Posterior vena cava (tissue), 2 donors: ENCODE results near the gene ZNF586. TPM values are rescaled to one million over a fixed set of nuclear protein-coding genes. Genes with fewer than 3 reads are reported as not detected.
"Not testable (repeated sequence)": the region's sequence is repeated elsewhere in the genome, so short reads cannot be mapped to it uniquely, and the experiment has no call there.

Experiments used
- DNase-seq: peaks from one replicate; pipeline ENCODE4 v3.0.0-alpha.2; 2020; ENCODE audit warnings: low spot score
- intact Hi-C, 2 donors: fragments of 100-400 bp; cut with DNase I; formaldehyde crosslinking; loops; one replicate each; pipeline versions ENCODE4 v1.14.1 to v1.14.2; 2022 to 2023
- total RNA-seq, 2 donors: library from RNA; stranded (reverse); fragmentation: NEBNext Ultra II Directional; extraction: Animal tissue kit (Norgen Biotek cat#: 25700); gene quantifications; one replicate each; pipeline ENCODE4 v1.2.1, GENCODE V29; 2021
- donor health status: DM: yes; HTN: yes; CAD: no.
- donor health status: DM: yes; HTN: yes; CAD: no.

Gene ZNF586
- total RNA-seq, 2 donors from 2014 or later = 9.8 to 15.1 TPM

DNA sequence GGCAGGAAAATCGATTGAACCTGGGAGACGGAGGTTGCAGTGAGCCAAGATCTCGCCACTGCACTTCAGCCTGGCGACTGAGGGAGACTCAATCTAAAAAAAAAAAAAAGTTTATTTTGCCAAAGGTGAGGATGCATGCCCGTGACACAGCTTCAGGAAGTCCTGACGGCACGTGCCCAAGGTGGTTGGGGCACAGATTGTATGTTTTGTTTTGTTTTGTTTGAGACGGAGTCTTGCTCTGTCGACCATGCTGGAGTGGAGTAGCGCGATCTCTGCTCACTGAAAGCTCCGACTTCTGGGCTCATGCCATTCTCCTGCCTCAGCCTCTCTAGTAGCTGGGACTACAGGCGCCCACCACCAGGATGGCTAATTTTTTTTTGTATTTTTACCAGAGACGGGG is 48.5 kb downstream of the ZNF586 start:
- intact Hi-C loops = no loop called here
- no peak for DNase-seq

DNA sequence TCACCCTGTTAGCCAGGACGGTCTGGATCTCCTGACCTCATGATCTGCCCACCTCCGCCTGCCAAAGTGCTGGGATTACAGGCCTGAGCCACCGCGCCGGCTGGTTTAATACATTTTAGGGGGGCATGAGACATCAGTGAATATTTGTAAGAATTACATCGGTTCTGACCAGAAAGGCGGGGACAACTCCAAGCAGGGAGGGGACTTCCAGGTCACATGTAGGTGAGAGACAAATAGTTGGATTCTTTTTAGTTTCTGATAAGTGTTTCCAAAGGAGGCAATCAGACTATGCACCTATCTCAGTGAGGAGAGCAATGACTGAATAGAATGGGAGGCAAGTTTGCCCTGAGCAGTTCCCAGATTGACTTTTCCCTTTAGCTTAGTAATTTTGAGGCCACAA is 48.9 kb downstream of the ZNF586 start:
- intact Hi-C loops = no loop called here
- no peak for DNase-seq

DNA sequence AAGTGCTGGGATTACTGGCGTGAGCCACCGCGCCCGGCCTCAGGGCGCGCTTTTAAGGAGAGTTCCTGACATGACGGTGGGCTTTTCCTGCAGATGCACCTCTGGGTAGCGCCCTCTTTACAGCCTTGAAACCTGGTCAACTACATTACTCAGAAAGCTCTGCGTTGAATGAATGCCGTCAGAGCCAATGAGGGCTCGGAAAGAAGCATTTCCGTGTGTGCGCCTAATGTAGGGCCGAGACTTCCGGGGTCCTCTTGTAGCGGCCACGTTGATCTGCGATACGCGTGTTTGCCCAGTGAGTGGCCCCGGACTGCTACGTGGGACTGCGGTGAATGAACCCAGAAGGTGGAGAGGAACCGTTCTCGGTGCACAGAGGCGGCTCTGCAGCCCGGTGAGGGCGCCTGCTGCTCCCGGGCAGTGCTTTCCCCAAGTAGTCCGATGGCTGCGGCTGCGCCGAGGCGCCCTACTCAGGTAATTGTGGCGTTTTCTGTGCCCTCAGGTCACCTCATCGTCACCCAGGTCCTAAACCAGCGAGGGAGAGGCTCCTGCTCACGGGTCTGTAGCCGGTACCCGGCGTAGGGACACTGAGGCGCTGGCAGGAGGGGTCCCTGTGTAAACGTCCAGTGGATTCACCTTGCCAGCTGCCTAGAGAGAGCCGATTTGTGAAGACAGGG is 50.1 kb downstream of the ZNF586 start:
- intact Hi-C loops = no loop called here
- DNase-seq = peak; percentile 93

DNA sequence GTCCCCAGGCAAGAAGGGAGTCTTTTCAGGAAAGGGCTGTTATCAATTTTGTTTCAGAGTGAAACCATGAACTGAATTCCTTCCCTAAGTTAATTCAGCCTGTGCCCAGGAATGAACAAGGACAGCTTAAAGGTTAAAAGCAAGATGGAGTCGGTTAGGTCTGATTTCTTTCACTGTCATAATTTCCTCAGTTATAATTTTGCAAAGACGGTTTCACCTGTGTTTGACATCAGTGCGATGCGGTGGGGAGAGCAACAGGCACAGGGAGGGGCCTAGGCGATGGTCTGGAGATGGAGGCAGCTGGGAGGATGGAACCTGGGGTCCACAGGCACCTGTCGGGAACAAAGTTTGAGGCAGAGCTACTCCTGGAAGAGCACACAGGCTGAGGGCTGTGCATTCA is 51.1 kb downstream of the ZNF586 start:
- intact Hi-C loops = no loop called here

DNA sequence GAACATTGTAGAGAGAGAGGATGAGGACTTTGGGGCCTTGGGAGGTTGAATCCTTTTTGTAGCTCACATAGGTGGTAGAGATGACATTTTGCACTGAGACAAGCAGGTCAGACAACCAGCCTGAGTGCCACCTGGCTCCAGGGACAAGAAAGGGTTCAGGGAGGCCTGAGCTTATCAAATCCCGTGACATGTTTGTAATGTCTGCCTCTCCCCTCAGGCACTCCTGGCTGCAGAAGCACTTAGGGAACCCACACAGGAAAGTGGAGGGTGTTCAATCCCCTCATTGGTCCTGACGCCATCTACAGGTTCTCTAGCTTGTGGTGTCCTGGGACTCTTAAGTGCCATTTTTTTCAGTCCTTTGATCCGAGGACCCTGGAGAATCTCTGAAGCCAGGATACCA is 51.6 kb downstream of the ZNF586 start:
- DNase-seq, intact Hi-C loops: not testable (repeated sequence)

More for the DNA sequence above, 51.1 kb downstream of the ZNF586 start:
- DNase-seq = no peak

DNA sequence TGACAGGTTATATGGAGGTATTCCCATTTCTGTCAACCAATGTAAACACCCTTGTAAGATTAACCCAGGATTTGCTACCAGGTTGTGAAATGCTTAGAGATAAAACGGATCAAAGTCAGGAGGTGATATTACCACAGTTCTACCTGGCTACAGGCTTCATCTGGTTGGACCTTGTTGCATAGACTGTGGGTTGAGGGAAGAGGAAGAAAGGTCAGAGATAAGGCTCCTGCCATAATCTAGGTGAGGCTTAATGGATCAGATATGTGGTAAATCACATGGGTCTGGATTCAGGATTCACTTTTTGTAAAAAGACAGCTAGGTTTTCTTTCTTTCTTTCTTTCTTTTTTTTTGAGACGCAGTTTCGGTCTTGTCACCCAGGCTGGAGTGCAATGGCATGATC is 52.0 kb downstream of the ZNF586 start:
- intact Hi-C loops = not testable (repeated sequence)

DNA sequence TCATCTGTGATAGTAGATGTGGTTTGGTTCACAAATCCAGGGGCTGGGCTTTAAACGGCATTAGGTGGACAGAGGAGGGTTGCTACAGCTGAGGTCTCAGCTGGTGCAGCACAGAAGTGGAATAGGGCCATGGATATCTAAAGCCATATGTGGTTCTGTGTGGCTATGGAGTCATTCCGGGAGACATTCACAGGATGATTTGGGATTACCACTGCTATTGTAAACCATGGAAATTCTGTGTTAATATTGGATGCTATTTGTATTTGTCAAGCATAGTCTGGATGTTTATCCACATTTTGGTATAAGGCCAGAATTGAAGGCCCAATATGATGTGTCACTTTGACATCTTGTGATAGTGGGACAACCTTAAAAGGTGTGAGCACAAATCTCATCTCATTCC is 53.7 kb downstream of the ZNF586 start:
- DNase-seq, intact Hi-C loops: not testable (repeated sequence)

More for the DNA sequence above, 52.0 kb downstream of the ZNF586 start:
- DNase-seq = not testable (repeated sequence)

DNA sequence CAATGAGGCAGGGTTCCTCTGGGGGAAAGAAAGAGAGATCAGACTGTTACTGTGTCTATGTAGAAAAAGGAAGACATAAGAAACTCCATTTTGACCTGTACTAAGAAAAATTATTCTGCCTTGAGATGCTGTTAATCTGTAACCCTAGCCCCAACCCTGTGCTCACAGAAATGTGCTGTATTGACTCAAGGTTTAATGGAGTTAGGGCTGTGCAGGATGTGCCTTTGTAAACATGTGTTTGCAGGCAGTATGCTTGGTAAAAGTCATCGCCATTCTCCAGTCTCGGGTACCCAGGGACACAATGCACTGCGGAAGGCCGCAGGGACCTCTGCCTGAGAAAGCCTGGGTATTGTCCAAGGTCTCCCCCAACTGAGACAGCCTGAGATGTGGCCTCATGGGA is 54.1 kb downstream of the ZNF586 start:
- DNase-seq, intact Hi-C loops: not testable (repeated sequence)

DNA sequence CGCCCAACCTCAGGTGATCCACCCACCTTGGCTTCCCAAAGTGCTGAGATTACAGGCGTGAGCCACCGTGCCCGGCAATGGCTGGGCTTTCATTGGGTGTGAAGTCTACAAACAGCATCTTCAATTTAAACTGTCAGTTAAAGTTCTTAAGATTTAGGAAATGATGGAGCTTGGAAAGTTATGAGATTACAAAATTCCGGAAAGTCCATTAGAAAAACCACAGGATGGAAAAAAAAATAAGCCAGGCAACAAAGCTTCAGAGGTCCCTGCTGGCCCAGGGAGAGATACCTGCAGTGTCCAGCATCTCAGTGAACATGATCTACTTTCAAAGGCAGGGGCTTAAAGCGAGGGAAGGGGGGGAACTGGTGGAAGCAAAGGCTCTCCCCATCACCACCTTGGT is 56.0 kb downstream of the ZNF586 start:
- intact Hi-C loops = no loop called here
- DNase-seq = no peak

DNA sequence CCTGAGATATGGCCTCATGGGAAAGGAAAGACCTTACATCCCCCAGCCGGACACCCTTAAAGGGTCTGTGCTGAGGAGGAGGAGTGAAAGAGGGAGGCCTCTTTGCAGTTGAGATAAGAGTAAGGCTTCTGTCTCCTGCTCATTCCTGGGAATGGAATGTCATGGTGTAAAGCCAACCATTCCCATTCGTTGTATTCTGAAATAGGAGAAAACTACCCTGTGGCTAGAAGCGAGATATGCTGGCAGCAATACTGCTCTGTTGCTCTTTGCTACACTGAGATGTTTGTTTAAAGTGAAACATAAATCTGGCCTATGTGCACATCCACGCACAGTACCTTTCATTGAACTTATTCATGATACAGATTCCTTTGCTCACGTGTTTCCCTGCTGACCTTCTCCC is 59.8 kb downstream of the ZNF586 start:
- DNase-seq = no peak
- intact Hi-C loops = no loop called here

DNA sequence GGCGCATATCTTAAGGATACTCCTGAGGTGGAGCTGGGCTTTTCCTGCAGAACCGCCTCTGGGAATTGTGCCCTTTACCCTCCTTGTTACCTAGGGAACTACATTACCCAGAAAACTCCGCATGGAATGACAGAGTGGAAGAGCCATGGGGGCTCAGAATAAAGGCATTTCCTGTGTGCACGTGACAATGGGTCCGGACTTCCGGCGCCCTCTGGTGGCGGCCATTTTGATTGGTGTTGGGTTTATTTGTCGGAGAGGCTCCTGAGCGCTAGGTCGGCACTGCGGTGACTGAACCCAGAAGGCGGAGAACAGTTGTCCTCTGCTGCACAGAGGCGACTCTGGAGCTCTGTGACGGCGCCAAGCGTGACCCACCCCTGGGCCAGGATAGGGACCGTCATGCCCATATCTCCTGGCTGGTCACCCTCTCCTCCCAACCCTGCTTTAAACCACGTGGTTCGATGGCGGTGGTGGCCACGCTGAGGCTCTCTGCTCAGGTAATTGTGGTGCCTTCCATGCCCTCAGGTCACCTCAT is 60.7 kb downstream of the ZNF586 start, which contains the start of gene ZNF587B:
Gene ZNF587B, plus strand, starts transcription at position 229 of the 532 bp plus-strand sequence. Its CDS starts 230 bp downstream, at position 459.
- DNase-seq = peak; percentile 85
- intact Hi-C loops = no loop called here

Other genes with a start within 250 kb of the ZNF586 start
- gene ZNF549, start 242.3 kb upstream of the ZNF586 start, total RNA-seq = 1 to 10 TPM; 4.3 to 6.1 TPM
- 1 to 10 TPM; 3.7 to 4.5 TPM for gene ZNF550, start 209.8 kb upstream of the ZNF586 start, total RNA-seq
- 1 to 10 TPM; 3.9 to 5.3 TPM for gene ZNF416, start 190.8 kb upstream of the ZNF586 start, total RNA-seq
- 1 to 10 TPM; 4.5 to 5.0 TPM for gene ZIK1, start 185.5 kb upstream of the ZNF586 start, total RNA-seq
- gene ZNF530, start 169.8 kb upstream of the ZNF586 start, total RNA-seq = 1 to 10 TPM; 1.6 to 2.4 TPM
- gene ZNF134, start 155.4 kb upstream of the ZNF586 start, total RNA-seq = 10 to 100 TPM; 14.9 to 18.0 TPM
- gene ZNF211, start 136.5 kb upstream of the ZNF586 start, total RNA-seq = 1 to 10 TPM; 6.9 to 8.0 TPM
- under 1 TPM in 1 of 2 donors, not detected in 1; 0.10 TPM for gene ZSCAN4, start 100.7 kb upstream of the ZNF586 start, total RNA-seq
- 1 to 10 TPM; 4.8 to 7.7 TPM for gene ZNF551, start 87.7 kb upstream of the ZNF586 start, total RNA-seq
- gene ZNF154, start 60.5 kb upstream of the ZNF586 start, total RNA-seq = 1 to 10 TPM; 3.7 to 5.9 TPM
- gene ZNF671, start 42.1 kb upstream of the ZNF586 start, total RNA-seq = 1 to 10 TPM; 5.5 to 6.5 TPM
- gene ZNF776, start 22.9 kb upstream of the ZNF586 start, total RNA-seq = 10 to 100 TPM in 1 of 2 donors, 1 to 10 TPM in 1; 9.4 to 11.1 TPM
- 1 to 10 TPM; 6.0 to 7.9 TPM for gene ZNF552, start 45.2 kb downstream of the ZNF586 start, total RNA-seq
- 10 to 100 TPM; 11.8 to 13.0 TPM for gene ZNF587B, start 60.6 kb downstream of the ZNF586 start, total RNA-seq
- gene ZNF587, start 80.2 kb downstream of the ZNF586 start, total RNA-seq = 10 to 100 TPM; 18.3 to 22.2 TPM
- gene ZNF814, start 119.4 kb downstream of the ZNF586 start, total RNA-seq = 10 to 100 TPM; 10.7 to 13.3 TPM
- 10 to 100 TPM; 12.6 to 13.5 TPM for gene ZNF417, start 146.9 kb downstream of the ZNF586 start, total RNA-seq
- 1 to 10 TPM; 5.6 to 6.5 TPM for gene ZNF418, start 165.7 kb downstream of the ZNF586 start, total RNA-seq
- gene ZNF256, start 178.0 kb downstream of the ZNF586 start, total RNA-seq = 1 to 10 TPM; 6.6 to 6.8 TPM
- gene C19orf18, start 204.9 kb downstream of the ZNF586 start, total RNA-seq = 1 to 10 TPM in 1 of 2 donors, under 1 TPM in 1; 0.74 to 1.0 TPM
- 10 to 100 TPM in 1 of 2 donors, 1 to 10 TPM in 1; 9.0 to 10.1 TPM for gene ZNF606, start 233.1 kb downstream of the ZNF586 start, total RNA-seq